Natural killer cell (primary cell): Measurements from ENCODE around the gene CCR5AS.

ENCODE experiments used
- ATAC-seq, 3 donors: fragments of 150-1000 bp in 2 of 3; fragments of 200-7000 bp in 1 of 3; cut with Tn5 transposase; 1 replicate in 1 of 3; 2 replicates in 2 of 3; pipeline ENCODE4 v1.10.0; 2021; ENCODE audit warnings: mild to moderate bottlenecking in 2 of 3, moderate library complexity in 2 of 3
- DNase-seq, 2 donors: peaks; one replicate each; pipeline versions ENCODE4 v3.0.0 to v3.0.0-alpha.2; 2013 to 2021; ENCODE audit warnings: mixed read lengths in 1 of 2
- H3K27ac ChIP-seq: one replicate; pipeline ENCODE4 v1.5.1; 2013; ENCODE audit warnings: mild to moderate bottlenecking, low read length
- H3K27me3 ChIP-seq: one replicate; pipeline ENCODE4 v1.6.1; 2013; ENCODE audit warnings: low read length; ENCODE audit not compliant: control insufficient read depth, insufficient read depth
- H3K36me3 ChIP-seq: one replicate; pipeline ENCODE4 v1.6.1; 2013; ENCODE audit warnings: low read length; ENCODE audit not compliant: control insufficient read depth, insufficient read depth
- H3K4me1 ChIP-seq: one replicate; pipeline ENCODE4 v1.6.1; 2013; ENCODE audit warnings: low read length; ENCODE audit not compliant: control insufficient read depth, insufficient read depth
- H3K4me3 ChIP-seq: one replicate; pipeline ENCODE4 v1.5.1; 2013; ENCODE audit warnings: low read length
- H3K9me3 ChIP-seq: one replicate; pipeline ENCODE4 v1.6.1; 2013; ENCODE audit warnings: low read length; ENCODE audit not compliant: control insufficient read depth, insufficient read depth
- H3K27ac Mint-ChIP-seq, 2 donors: one replicate each; pipeline ENCODE4 v1.8.0; 2022; ENCODE audit warnings: mild to moderate bottlenecking in 2 of 2, mixed read lengths in 2 of 2, moderate library complexity in 1 of 2
- H3K27me3 Mint-ChIP-seq, 2 donors: one replicate each; pipeline ENCODE4 v1.8.0; 2022; ENCODE audit warnings: low read depth in 2 of 2, mixed read lengths in 2 of 2
- H3K36me3 Mint-ChIP-seq: one replicate; pipeline ENCODE4 v1.8.0; 2022; ENCODE audit warnings: mixed read lengths
- H3K4me1 Mint-ChIP-seq, 2 donors: one replicate each; pipeline ENCODE4 v1.8.0; 2022; ENCODE audit warnings: mixed read lengths in 2 of 2
- H3K4me3 Mint-ChIP-seq: one replicate; pipeline ENCODE4 v1.8.0; 2022; ENCODE audit warnings: mild to moderate bottlenecking, moderate library complexity, mixed read lengths
- H3K9me3 Mint-ChIP-seq, 2 donors: one replicate each; pipeline ENCODE4 v1.8.0; 2022; ENCODE audit warnings: mixed read lengths in 2 of 2
- CTCF ChIP-seq: fragments of 200-600 bp; IDR thresholded peaks from one replicate; pipeline ENCODE4 v1.8.0; 2022; ENCODE audit warnings: antibody characterized with exemption
- WGBS: methylation state at CpG from one replicate; pipeline ENCODE4 v1.1.7; 2013; ENCODE audit warnings: missing lambda C conversion rate; ENCODE audit not compliant: insufficient coverage; 5-methylcytosine and 5-hydroxymethylcytosine counted together
- intact Hi-C: fragments of 100-400 bp; cut with micrococcal nuclease; formaldehyde crosslinking; loops from one replicate; pipeline ENCODE4 v1.14.2; 2022

The CCR5AS gene

GRCh38 chr3:46365041-46365440, 41.8 kb downstream of the CCR5AS start:
- WGBS: 76% methylated on average over 3 of the region's 4 CpGs
- no peaks in the 10 kb centered on the region for H3K36me3 Mint-ChIP-seq
- H3K4me1 ChIP-seq: peaks cover 58% of the 10 kb centered on the region

GRCh38 chr3:46361408-46362283, 45.2 kb downstream of the CCR5AS start:
- peaks cover 41 to 53% of the 10 kb centered on the region in 2 donors for H3K4me1 Mint-ChIP-seq
- no peaks in the 10 kb centered on the region for H3K36me3 Mint-ChIP-seq
- H3K9me3 Mint-ChIP-seq: no peaks in the 10 kb centered on the region
- intact Hi-C loops: no loop called here
- peak; percentile 39 to 64 (median 59) for ATAC-seq
- H3K27ac Mint-ChIP-seq: peak overlapping the region in 1 of 2 donors; percentile 56
- H3K4me3 Mint-ChIP-seq: no peak overlapping the region
- no peak for DNase-seq
- H3K27ac ChIP-seq: peak overlapping the region; percentile 15
- no peaks in the 10 kb centered on the region for H3K36me3 ChIP-seq
- no peak for TF ChIP-seq CTCF
- H3K4me3 ChIP-seq: no peak overlapping the region
- peaks cover 44% of the 10 kb centered on the region for H3K4me1 ChIP-seq
- H3K27me3 Mint-ChIP-seq: no peaks in the 10 kb centered on the region
- no peaks in the 10 kb centered on the region for H3K27me3 ChIP-seq
- WGBS: 83% methylated on average over 8 of the region's 8 CpGs
- H3K9me3 ChIP-seq: no peaks in the 10 kb centered on the region

More at GRCh38 chr3:46365041-46365440, 41.8 kb downstream of the CCR5AS start:
- Mint-ChIP-seq H3K9me3 (no peaks in the 10 kb centered on the region), H3K4me1 (peaks cover 36 to 55% of the 10 kb centered on the region in 2 donors), H3K27ac (no peak overlapping the region), H3K4me3 (no peak overlapping the region), H3K27me3 (no peaks in the 10 kb centered on the region)
- H3K4me3 ChIP-seq: no peak overlapping the region
- H3K27me3 ChIP-seq: no peaks in the 10 kb centered on the region
- no peaks in the 10 kb centered on the region for H3K9me3 ChIP-seq
- no peak overlapping the region for H3K27ac ChIP-seq
- intact Hi-C loops: loop anchor here (5.0 kb wide), 1 partner anchor 138 kb away; no protein-coding TSS in a partner anchor
- TF ChIP-seq CTCF: no peak
- ATAC-seq (no peak), DNase-seq (no peak)
- H3K36me3 ChIP-seq: no peaks in the 10 kb centered on the region

GRCh38 chr3:46360907-46361306, 46.0 kb downstream of the CCR5AS start:
- TF ChIP-seq CTCF: no peak
- peaks cover 41% of the 10 kb centered on the region for H3K4me1 ChIP-seq
- H3K27me3 Mint-ChIP-seq: no peaks in the 10 kb centered on the region
- DNase-seq: peak in 1 of 2 donors; percentile 44
- peak; percentile 52 to 75 (median 59) for ATAC-seq
- no peaks in the 10 kb centered on the region for H3K36me3 Mint-ChIP-seq
- H3K36me3 ChIP-seq: no peaks in the 10 kb centered on the region
- intact Hi-C loops: no loop called here
- H3K27me3 ChIP-seq: no peaks in the 10 kb centered on the region
- peak overlapping the region; percentile 11 for H3K27ac ChIP-seq
- peaks cover 34 to 46% of the 10 kb centered on the region in 2 donors for H3K4me1 Mint-ChIP-seq
- WGBS: 18% methylated on average over 6 of the region's 6 CpGs
- H3K9me3 Mint-ChIP-seq: no peaks in the 10 kb centered on the region
- no peak overlapping the region for H3K4me3 ChIP-seq
- H3K9me3 ChIP-seq: no peaks in the 10 kb centered on the region
- peak overlapping the region; percentile 41 for H3K4me3 Mint-ChIP-seq
- peak overlapping the region in 1 of 2 donors; percentile 56 for H3K27ac Mint-ChIP-seq
